ENCODE data around the gene MALSU1. TPM values are rescaled to one million over a fixed set of nuclear protein-coding genes. Genes with fewer than 3 reads are reported as not detected.
A peak's percentile ranks its signal among the peaks of the same experiment; 100 is the strongest.

Gene MALSU1
- total and polyA plus RNA-seq, 2 of the 13 experiments (the other 11 are each of a cell fraction or from before 2014, with no cell fraction given): 72.0 to 141 TPM

- H3K4me3 ChIP-seq (replicated peaks in 1 of 3; ENCODE audit: insufficient read depth in 1 of 3, low read depth in 2 of 3, low read length in 3 of 3): no peak overlapping the region
- ATAC-seq: no peak
- 95% methylated on average over 1 of the region's 1 CpG for WGBS (ENCODE audit: low lambda C conversion rate)
- H3K9ac ChIP-seq (ENCODE audit: insufficient read depth, low read depth, low read length): no peak overlapping the region
- H3K4me2 ChIP-seq (ENCODE audit: low read depth, low read length): no peak overlapping the region
- no peak for FAIRE-seq
- H2AFZ ChIP-seq (ENCODE audit: low read length): no peak overlapping the region
- intact Hi-C loops (cut with micrococcal nuclease; ENCODE audit: unreplicated experiment) (no loop called here), in situ Hi-C loops (cut with HindIII; ENCODE audit: extremely low pct_ligation_motif_present, low pct_unique_long_range_greater_than_20kb) (no loop called here)
- peaks cover 49% of the 10 kb centered on the region for H3K4me1 ChIP-seq (ENCODE audit: insufficient read depth, low read length)
- no peak for DNase-seq (ENCODE audit: low spot score)
- TF ChIP-seq PAXIP1 (CRISPR knock-in tag; conservative IDR thresholded peaks at IDR 0.05) (no peak), ZBTB2 (CRISPR knock-in tag; IDR thresholded peaks at IDR 0.05; ENCODE audit: low read depth) (no peak), CEBPB (IDR thresholded peaks at IDR 0.05; ENCODE audit: borderline replicate concordance, low read depth, low read length) (peak; percentile 25; the same call in 1 of the 2 replicates), ATF7 (IDR thresholded peaks at IDR 0.05) (peak; percentile 43; the same call in 1 of the 2 replicates), ATF7 (CRISPR knock-in tag; IDR thresholded peaks at IDR 0.05) (no peak), KDM5A (IDR thresholded peaks at IDR 0.05; ENCODE audit: borderline replicate concordance, low read length) (no peak), ZBTB34 (CRISPR knock-in tag; IDR thresholded peaks at IDR 0.05) (no peak)
- H4K20me1 ChIP-seq (ENCODE audit: insufficient read depth, low read length): no peaks in the 10 kb centered on the region
- no peaks in the 10 kb centered on the region for H3K27me3 ChIP-seq (ENCODE audit: control insufficient read depth in 1 of 2, insufficient read depth in 2 of 2, low read length in 2 of 2)
- no peaks in the 10 kb centered on the region for H3K9me3 ChIP-seq (ENCODE audit: low read length)
- BruUV-seq (replicated peaks): no TSS peak
- no peaks in the 10 kb centered on the region for H3K79me2 ChIP-seq (ENCODE audit: insufficient read depth, low read length)
- POLR2A ChIA-PET: no interaction called here
- no peak overlapping the region for H3K27ac ChIP-seq (ENCODE audit: extremely low read length, insufficient read depth, low read length)
- H3K36me3 ChIP-seq (replicated peaks in 1 of 2; ENCODE audit: control insufficient read depth in 1 of 2, insufficient read depth in 2 of 2, low read length in 2 of 2): peaks cover 2 to 35% of the 10 kb centered on the region in 2 experiments; a peak in 4 of 5 replicates
- CTCF ChIA-PET (ENCODE audit: low intra/inter-chr PET ratio, low total read pairs): no interaction called here
Measured at GRCh38 chr7:23331132-23331531, 32.0 kb downstream of the MALSU1 start.
